Muscle of leg (tissue), 11 donors: ENCODE measurements around the gene ANKLE2. TPM values are rescaled to one million over a fixed set of nuclear protein-coding genes. Genes with fewer than 3 reads are reported as not detected.
A peak's percentile ranks its signal among the peaks of the same experiment; 100 is the strongest.

Source experiments
- DNase-seq: peaks from one replicate; pipeline ENCODE4 v3.0.0; 2013
- H3K27ac ChIP-seq: one replicate; pipeline ENCODE4 v1.5.1; 2013; ENCODE audit warnings: mild to moderate bottlenecking, low read length, control low read depth
- H3K27me3 ChIP-seq: one replicate; pipeline ENCODE4 v1.6.1; 2013; ENCODE audit warnings: low read length; ENCODE audit not compliant: control insufficient read depth, insufficient read depth
- H3K36me3 ChIP-seq: one replicate; pipeline ENCODE4 v1.6.1; 2013; ENCODE audit warnings: low read length; ENCODE audit not compliant: control insufficient read depth, insufficient read depth
- H3K4me1 ChIP-seq: one replicate; pipeline ENCODE4 v1.6.1; 2013; ENCODE audit warnings: low read length; ENCODE audit not compliant: control insufficient read depth, insufficient read depth
- H3K4me3 ChIP-seq: one replicate; pipeline ENCODE4 v1.5.1; 2013; ENCODE audit warnings: low read length, control low read depth
- H3K9me3 ChIP-seq: replicated peaks from 2 replicates; pipeline ENCODE4 v1.6.1; 2013; ENCODE audit warnings: low read depth, low read length; ENCODE audit not compliant: control insufficient read depth
- WGBS: methylation state at CpG from one replicate; pipeline ENCODE4 v1.1.5; 2013; ENCODE audit warnings: missing lambda C conversion rate; ENCODE audit not compliant: insufficient coverage; 5-methylcytosine and 5-hydroxymethylcytosine counted together
- polyA plus RNA-seq, 8 donors: library from polyadenylated mRNA; unstranded; fragments of 120-200 nt; gene quantifications; one replicate each; pipeline versions ENCODE4 v1.2.1 to v1.2.3, GENCODE V29; 2013; ENCODE audit warnings: inconsistent platforms in 1 of 8, low replicate concordance in 1 of 8; ENCODE audit not compliant: insufficient read length in 8 of 8, insufficient read depth in 1 of 8
- total RNA-seq: library from RNA; stranded (reverse); fragments of 120-200 nt; gene quantifications from one replicate; pipeline ENCODE4 v1.2.4, GENCODE V29; 2013

The ANKLE2 gene
- total and polyA plus RNA-seq, 9 donors = 37.3 to 49.4 (median 41.7) TPM

DNA sequence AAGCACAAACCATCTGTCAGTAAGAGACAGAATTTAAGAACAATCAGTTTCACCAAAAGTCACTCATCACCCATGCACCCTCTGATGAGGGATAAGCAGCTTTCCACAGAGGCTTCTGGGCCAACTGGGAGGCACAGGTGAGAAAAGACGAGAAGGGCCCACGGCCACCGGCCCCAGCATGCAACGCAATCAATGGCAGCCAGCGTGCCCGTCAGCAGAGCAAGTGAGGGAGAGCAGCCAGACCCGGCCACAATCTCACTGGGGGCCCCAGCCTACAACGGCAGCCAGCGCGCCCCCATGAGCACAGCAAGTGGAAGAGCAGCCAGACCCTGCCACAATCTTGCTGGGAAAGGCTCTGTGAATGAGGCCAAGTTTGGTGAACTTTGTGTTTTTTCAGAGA lies 13.3 kb downstream of the ANKLE2 start:
- Histone ChIP-seq H3K27ac (no peak overlapping the region), H3K27me3 (no peaks in the 10 kb centered on the region), H3K4me1 (no peaks in the 10 kb centered on the region), H3K9me3 (no peaks in the 10 kb centered on the region), H3K36me3 (peaks cover 83% of the 10 kb centered on the region), H3K4me3 (no peak overlapping the region)
- WGBS = 89% methylated on average over 10 of the region's 10 CpGs
- DNase-seq = no peak

DNA sequence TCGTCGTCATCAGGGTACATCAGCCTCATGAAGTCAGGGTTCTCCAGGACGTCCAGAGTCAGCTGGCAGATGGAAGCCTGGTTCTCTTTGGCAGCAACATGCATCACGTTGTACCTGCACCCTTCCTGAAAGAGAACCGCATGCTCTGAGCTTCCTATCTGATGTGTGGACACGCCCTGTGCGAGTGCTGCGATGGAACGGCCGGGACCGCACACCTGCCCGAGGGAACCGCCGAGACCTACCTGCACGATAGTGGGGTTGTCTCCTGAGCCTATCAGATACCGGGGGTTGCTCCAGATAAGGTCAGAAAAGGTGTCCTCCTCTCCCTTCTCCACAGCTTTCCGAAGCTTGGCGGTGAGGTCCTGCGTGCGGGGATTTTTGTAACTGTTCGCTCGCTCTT lies 13.7 kb downstream of the ANKLE2 start:
- WGBS = 92% methylated on average over 16 of the region's 22 CpGs
- Histone ChIP-seq H3K9me3 (no peaks in the 10 kb centered on the region), H3K4me1 (no peaks in the 10 kb centered on the region), H3K36me3 (peaks cover 83% of the 10 kb centered on the region), H3K27ac (no peak overlapping the region), H3K27me3 (no peaks in the 10 kb centered on the region), H3K4me3 (no peak overlapping the region)
- no peak for DNase-seq

DNA sequence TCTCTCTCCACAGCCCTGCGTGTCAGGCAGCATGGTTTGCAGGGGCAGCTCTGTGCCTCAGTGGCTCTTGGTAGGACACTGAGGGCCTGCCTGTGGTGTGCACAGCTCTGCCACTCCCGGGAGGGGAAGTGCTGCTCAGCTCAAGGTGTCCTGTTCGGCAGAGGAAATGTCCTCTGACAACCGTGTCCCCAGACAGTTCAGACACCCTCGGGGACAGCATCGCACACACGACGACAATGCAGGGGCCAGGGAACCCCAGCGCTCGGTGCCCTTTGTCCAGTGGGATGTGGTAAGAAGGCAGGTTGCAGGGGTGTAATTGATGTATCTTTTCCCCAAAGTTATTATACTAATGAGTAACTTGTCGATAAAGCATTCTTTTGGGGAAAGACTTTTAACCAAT lies 14.2 kb downstream of the ANKLE2 start:
- H3K27ac ChIP-seq = no peak overlapping the region
- H3K4me1 ChIP-seq = no peaks in the 10 kb centered on the region
- no peak for DNase-seq
- H3K27me3 ChIP-seq = no peaks in the 10 kb centered on the region
- H3K36me3 ChIP-seq = peaks cover 85% of the 10 kb centered on the region
- no peaks in the 10 kb centered on the region for H3K9me3 ChIP-seq
- H3K4me3 ChIP-seq = no peak overlapping the region
- WGBS = 94% methylated on average over 5 of the region's 11 CpGs

DNA sequence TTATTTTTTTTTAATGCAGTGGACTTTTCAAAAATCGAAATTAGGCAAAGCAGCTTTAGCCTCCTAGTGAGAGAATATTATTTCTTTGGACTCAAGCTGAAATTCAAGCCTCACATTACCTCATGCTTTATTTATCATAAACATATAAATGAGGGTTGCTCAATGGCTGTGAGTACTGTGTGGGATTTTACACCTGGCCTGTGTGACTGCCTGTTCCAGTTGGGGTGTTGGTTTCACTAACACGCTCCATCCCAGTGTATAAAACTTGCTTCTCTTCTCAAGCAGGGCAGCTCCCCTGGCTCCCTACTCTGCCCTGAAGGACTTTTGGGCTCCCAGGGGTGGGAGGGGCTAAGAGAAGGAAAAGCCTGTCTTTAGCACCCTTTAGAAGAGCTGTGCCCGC lies 15.0 kb downstream of the ANKLE2 start:
- Histone ChIP-seq H3K27me3 (no peaks in the 10 kb centered on the region), H3K4me1 (no peaks in the 10 kb centered on the region), H3K27ac (no peak overlapping the region), H3K36me3 (peaks cover 90% of the 10 kb centered on the region), H3K9me3 (no peaks in the 10 kb centered on the region), H3K4me3 (no peak overlapping the region)
- WGBS = 89% methylated on average over 1 of the region's 3 CpGs
- no peak for DNase-seq

DNA sequence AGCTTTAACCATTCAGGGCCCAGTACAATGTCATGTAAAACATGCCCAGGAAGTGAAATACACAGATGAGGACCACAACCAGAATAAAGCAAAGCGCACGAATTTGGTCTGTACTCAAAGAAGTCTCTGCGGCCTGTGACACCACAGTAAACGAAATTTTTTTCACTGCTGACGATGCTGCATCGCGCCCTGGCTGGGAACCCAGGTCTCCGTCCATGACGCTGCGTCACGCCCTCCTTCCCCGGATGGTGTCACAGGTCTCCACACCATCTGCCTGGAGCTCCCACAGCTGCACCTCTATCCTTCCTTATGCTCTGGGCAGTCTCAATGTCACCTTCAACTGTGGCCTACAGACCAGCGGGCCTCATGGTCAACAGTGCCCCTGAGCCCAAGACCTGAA lies 17.8 kb downstream of the ANKLE2 start:
- Histone ChIP-seq H3K4me1 (no peaks in the 10 kb centered on the region), H3K36me3 (peaks cover 85% of the 10 kb centered on the region), H3K27ac (no peak overlapping the region), H3K27me3 (no peaks in the 10 kb centered on the region), H3K9me3 (no peaks in the 10 kb centered on the region), H3K4me3 (no peak overlapping the region)
- 94% methylated on average over 13 of the region's 13 CpGs for WGBS
- DNase-seq = no peak

DNA sequence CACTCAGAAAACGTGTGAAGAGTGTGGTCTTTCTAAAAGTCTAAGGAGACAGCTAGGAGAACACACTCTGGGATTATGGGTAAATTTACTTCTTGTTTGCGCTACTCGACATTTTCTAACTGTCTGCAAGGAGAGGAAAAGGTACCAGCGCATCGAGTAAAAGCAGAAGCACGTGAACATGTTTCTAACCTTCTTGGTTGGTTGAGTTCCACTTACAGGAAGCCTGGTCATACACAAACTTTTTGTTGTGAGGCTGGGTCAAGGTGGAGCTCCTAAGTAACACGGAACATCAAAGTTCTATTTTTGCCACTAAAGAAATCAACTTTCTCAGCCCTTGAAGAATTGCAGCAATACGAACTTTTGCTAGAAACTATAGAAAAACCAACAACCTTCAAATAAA lies 20.0 kb downstream of the ANKLE2 start:
- H3K4me3 ChIP-seq = no peak overlapping the region
- H3K9me3 ChIP-seq = no peaks in the 10 kb centered on the region
- 93% methylated on average over 2 of the region's 8 CpGs for WGBS
- H3K36me3 ChIP-seq = peaks cover 81% of the 10 kb centered on the region
- no peak overlapping the region for H3K27ac ChIP-seq
- no peaks in the 10 kb centered on the region for H3K4me1 ChIP-seq
- H3K27me3 ChIP-seq = no peaks in the 10 kb centered on the region
- no peak for DNase-seq

DNA sequence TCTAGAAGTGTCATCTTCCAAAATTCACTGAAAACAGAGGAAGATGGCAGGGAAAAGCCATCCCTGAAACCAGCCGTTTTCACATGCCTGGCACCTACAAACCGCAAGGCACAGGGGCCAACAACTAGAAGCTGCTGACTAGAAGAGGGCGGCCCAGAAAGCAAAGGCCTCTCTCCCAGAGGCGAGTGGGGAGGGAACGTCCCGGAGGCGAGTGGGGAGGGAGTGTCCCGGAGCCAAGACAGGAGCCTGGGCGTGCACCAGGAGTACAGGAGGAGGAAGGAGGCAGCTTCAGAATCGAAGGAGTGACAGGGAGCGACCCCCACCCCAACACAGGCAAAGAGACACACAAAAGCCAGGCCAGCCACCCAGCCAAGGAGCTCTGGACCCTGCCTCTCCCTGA lies 21.0 kb downstream of the ANKLE2 start:
- DNase-seq = no peak
- H3K36me3 ChIP-seq = peaks cover 79% of the 10 kb centered on the region
- no peak overlapping the region for H3K4me3 ChIP-seq
- no peaks in the 10 kb centered on the region for H3K27me3 ChIP-seq
- no peaks in the 10 kb centered on the region for H3K9me3 ChIP-seq
- H3K27ac ChIP-seq = no peak overlapping the region
- WGBS = 84% methylated on average over 3 of the region's 11 CpGs
- H3K4me1 ChIP-seq = no peaks in the 10 kb centered on the region

DNA sequence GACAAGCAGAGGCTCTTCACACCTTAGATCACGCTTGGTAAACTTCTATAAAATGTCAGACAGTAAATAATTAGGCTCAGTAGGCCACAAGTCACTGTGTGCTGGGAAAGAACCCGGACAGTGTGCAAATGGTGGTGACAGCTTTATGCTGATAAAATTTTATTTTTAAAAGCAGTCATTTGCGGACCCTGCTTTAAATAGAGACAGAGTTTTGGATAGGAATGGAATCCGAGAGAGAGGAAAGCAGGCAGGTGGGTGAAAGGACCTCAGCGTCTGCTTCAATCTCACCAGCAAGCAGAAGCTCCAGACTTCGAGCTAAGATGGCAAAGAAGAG lies 21.4 kb downstream of the ANKLE2 start:
- Histone ChIP-seq H3K27ac (no peak overlapping the region), H3K4me3 (no peak overlapping the region), H3K4me1 (no peaks in the 10 kb centered on the region), H3K27me3 (no peaks in the 10 kb centered on the region), H3K36me3 (peaks cover 79% of the 10 kb centered on the region), H3K9me3 (no peaks in the 10 kb centered on the region)
- no peak for DNase-seq
- WGBS = 91% methylated on average over 4 of the region's 6 CpGs

DNA sequence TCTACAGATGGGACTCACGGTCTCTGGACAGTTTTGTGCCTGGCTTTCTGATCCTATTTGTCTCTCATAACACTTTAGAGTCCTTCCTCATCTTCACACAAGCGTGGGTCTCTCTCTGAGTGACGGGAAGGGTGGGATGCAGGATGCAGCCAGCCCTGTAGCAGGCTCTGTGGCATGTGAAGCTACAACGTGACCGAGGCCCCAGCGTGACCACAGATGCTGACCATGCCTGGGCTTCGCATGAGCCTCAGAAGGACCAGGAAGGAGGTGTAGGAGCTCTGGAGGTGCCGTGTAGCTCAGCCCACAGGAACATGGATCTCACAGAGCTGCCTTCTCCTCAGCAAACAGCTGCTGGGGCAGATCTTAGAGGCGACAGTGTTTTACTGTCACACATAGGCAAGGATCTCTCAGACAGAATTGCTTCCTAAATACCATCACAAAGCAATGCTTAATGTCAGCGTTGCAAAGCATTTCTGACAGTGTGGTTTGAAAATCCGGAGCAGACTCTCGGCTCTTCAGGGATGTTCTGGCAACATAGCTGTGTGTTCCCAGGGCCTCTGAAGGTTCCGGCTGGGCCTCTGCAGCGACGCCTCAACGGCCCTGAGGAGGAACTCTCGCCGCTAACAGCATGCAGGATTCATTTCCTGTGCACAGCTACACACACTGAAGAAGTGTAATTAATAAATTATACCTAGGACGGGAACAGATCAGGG lies 21.9 kb downstream of the ANKLE2 start:
- Histone ChIP-seq H3K4me1 (no peaks in the 10 kb centered on the region), H3K4me3 (no peak overlapping the region), H3K27ac (no peak overlapping the region), H3K9me3 (no peaks in the 10 kb centered on the region), H3K36me3 (peaks cover 79% of the 10 kb centered on the region), H3K27me3 (no peaks in the 10 kb centered on the region)
- no peak for DNase-seq
- WGBS = 89% methylated on average over 12 of the region's 19 CpGs

DNA sequence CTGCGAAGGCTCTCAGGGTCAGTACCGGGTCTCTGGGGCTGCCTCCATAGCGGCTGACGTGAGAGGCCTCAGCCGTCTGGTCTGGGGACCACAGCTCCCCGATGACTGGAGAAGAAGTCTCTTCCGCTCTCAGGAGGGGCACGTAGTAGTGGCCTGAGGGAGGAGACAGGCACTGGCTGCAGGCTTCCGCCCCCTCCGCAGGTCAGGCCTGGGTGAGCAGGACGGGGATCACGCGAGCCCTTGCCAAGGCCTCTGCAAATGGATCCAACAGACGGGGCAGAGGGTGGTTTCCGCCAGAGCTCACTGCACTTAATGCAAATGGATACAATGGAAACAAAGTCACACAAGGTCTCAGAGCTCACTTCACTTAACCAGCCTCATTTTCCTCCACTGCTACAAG lies 24.7 kb downstream of the ANKLE2 start:
- DNase-seq = peak; percentile 14
- no peaks in the 10 kb centered on the region for H3K27me3 ChIP-seq
- H3K4me3 ChIP-seq = no peak overlapping the region
- H3K9me3 ChIP-seq = no peaks in the 10 kb centered on the region
- H3K4me1 ChIP-seq = no peaks in the 10 kb centered on the region
- no peak overlapping the region for H3K27ac ChIP-seq
- H3K36me3 ChIP-seq = peaks cover 79% of the 10 kb centered on the region
- WGBS = 82% methylated on average over 10 of the region's 15 CpGs

DNA sequence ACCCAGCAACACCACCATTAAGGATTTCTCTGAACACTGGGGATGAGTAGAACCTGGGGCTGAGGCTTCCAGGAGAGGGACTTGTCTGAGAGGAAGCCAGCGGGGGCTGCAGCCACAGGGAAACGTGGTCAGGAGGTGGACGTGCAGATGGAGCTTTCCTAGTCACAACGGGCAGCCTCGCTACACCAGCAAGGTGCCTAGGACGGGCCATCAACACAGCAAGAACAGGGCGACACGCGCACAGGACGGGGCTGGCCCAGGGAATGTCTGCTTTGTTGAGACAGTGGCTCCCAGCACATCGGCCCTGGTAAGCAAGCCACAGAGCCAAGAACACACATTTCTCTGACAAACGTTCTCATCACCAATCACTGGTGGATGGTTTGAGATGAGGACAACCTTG lies 25.3 kb downstream of the ANKLE2 start:
- no peak overlapping the region for H3K4me3 ChIP-seq
- no peak overlapping the region for H3K27ac ChIP-seq
- no peaks in the 10 kb centered on the region for H3K27me3 ChIP-seq
- DNase-seq = no peak
- no peaks in the 10 kb centered on the region for H3K4me1 ChIP-seq
- no peaks in the 10 kb centered on the region for H3K9me3 ChIP-seq
- 89% methylated on average over 10 of the region's 12 CpGs for WGBS
- peaks cover 82% of the 10 kb centered on the region for H3K36me3 ChIP-seq
